ENCODE measurements around the gene TRDMT1. TPM values are rescaled to one million over a fixed set of nuclear protein-coding genes. Genes with fewer than 3 reads are reported as not detected.
"Not testable (repeated sequence)": the region's sequence is repeated elsewhere in the genome, so short reads cannot be mapped to it uniquely, and the experiment has no call there.

Gene TRDMT1
- total RNA-seq, 1 donor from 2014 or later, result 28.1 TPM

GRCh38 chr10:17141504-17142229, 59.8 kb downstream of the TRDMT1 start:
- DNase-seq (ENCODE audit: low spot score in 2 of 2), result no peak
- FAIRE-seq, result no peak

DNA sequence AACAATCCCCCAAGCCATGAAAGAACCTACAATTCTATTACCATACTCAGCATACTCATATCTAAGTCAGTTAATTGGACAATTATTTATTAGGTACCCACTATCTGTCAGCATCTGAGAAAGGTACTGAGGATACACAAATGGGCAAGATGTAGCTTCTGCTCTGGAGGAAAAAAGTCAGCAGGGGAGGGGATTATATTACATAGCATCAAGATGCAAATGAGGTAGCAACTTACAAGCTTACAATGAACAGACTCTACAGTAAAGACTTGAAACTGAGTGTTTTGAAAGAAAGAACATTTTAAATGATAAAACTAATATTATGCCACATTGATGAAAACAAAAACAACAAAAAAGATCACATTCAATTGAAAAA, 61.1 kb downstream of the TRDMT1 start:
- FAIRE-seq (no peak), DNase-seq (ENCODE audit: low spot score in 2 of 2) (no peak)

GRCh38 chr10:17138460-17139042, 62.9 kb downstream of the TRDMT1 start:
- FAIRE-seq (no peak), DNase-seq (ENCODE audit: low spot score in 2 of 2) (no peak)

GRCh38 chr10:17134737-17135260, 66.7 kb downstream of the TRDMT1 start:
- no peak for FAIRE-seq

GRCh38 chr10:17134282-17134681, 67.2 kb downstream of the TRDMT1 start:
- DNase-seq (ENCODE audit: low spot score in 2 of 2), result no peak
- FAIRE-seq, result no peak

More at GRCh38 chr10:17134737-17135260, 66.7 kb downstream of the TRDMT1 start:
- no peak for DNase-seq (ENCODE audit: low spot score in 2 of 2)

DNA sequence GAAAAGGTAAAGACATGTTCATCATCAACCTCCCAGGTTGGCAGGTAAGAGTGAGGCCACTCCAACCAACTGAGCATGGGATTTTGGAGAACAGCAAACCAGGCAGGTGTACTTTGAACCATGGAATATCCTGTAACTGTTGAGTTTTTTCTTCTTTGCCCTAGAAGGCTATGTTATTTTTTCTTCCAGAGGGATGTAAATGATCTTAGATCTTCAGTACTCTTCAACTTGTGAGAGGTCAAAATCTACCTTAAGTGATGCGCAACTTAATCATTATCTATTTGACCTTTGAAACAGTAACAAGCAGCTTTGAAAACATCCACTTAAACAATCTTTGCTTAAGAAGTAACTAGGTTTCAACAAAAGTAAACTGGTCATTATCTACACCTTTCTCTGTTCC, 71.7 kb downstream of the TRDMT1 start, which contains the start of gene CUBN:
Gene CUBN, minus strand, starts transcription at position 71 of the 400 bp plus-strand sequence. Its CDS starts 46 bp downstream, at position 25.
- DNase-seq (ENCODE audit: low spot score in 2 of 2), result no peak
- FAIRE-seq, result no peak

- no peak for FAIRE-seq
- DNase-seq (ENCODE audit: low spot score in 2 of 2), result no peak
Measured at GRCh38 chr10:17128261-17128660, 73.2 kb downstream of the TRDMT1 start.

GRCh38 chr10:17126327-17126726, 75.1 kb downstream of the TRDMT1 start:
- FAIRE-seq (no peak), DNase-seq (ENCODE audit: low spot score in 2 of 2) (no peak)

GRCh38 chr10:17125206-17125893, 76.1 kb downstream of the TRDMT1 start:
- FAIRE-seq (no peak), DNase-seq (ENCODE audit: low spot score in 2 of 2) (no peak)

DNA sequence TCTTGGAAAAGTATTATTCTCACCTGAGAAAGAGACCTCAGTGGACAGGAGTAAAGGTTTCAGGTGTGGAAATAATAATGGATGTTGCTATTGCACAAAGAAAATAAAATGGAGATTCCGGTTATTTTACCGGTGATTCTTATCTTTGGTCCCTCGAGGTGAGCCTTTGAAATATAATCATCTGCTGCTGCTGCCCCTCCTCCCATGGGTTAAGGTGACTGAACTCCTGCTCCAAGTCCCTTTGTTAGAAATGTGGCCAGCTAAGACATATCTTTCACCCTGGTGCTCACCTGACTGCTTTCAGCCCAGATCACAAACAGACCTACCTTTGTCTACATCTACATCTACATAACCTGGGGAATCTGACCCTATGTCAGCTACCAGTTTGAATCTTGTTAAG, 77.5 kb downstream of the TRDMT1 start:
- FAIRE-seq, result no peak
- no peak for DNase-seq (ENCODE audit: low spot score in 2 of 2)

GRCh38 chr10:17122726-17123661, 78.5 kb downstream of the TRDMT1 start:
- FAIRE-seq (no peak), DNase-seq (ENCODE audit: low spot score in 2 of 2) (no peak)

DNA sequence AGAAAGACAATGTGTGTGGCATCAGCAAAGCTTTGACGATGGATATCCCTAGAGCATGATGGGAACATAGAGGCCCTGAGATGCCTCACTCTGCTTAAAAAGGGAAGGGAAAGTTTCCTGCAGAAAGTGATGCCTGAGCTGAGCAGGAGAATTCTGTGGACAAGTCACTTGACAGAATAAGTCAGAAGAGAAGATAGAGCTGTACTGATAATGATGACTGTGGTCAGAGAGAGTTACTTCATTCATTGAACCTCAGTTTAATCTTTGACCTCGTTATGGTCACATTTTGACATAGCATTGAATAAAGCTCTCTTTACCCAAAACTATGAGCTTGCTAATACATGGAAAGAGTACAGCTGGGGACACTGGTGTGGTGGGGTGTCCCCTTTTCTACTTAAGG, 79.4 kb downstream of the TRDMT1 start:
- no peak for DNase-seq (ENCODE audit: low spot score in 2 of 2)
- FAIRE-seq, result no peak

DNA sequence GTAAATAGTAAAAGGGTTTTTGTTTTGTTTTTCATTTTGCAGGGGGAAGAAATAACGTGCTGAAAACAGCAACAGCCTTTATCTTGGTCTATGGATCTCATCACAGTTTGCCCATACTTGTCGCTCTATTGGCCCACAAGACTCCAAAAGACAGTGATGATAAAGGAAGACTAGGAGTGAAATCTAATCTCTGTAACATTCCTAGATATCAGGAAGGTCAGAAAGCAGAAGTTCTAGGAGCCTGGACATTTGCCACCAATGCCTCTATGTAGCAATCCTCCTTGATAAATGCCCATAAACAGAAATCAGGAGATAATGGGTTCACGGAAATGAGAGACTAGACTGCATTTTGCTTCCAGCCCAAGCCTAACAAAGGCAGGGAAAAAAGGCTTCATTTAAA, 80.8 kb downstream of the TRDMT1 start:
- FAIRE-seq, result no peak
- no peak for DNase-seq (ENCODE audit: low spot score in 2 of 2)

- FAIRE-seq (no peak), DNase-seq (ENCODE audit: low spot score in 2 of 2) (no peak)
Measured at GRCh38 chr10:17119845-17120244, 81.6 kb downstream of the TRDMT1 start.

DNA sequence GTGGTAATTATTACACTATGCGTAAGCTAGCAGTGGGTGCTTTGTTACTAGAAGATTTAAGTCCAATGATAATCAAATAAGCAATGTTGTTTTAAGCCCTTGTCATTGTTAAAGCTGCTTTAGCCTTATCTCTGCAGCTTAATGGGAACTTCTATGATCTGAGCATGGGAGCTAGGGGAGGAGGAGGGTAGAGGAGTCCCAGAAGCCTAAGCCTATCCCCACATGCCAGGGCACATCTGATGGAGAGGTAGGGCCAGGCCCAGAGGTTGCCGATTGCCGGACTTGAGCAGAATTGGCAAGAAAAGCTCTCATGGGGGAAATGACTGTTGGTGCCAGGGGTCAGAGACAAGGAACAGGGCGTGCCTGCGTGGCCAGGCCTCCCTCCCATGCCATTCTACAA, 85.3 kb downstream of the TRDMT1 start:
- no peak for DNase-seq (ENCODE audit: low spot score in 2 of 2)
- FAIRE-seq, result no peak

GRCh38 chr10:17115683-17116082, 85.8 kb downstream of the TRDMT1 start:
- FAIRE-seq (no peak), DNase-seq (ENCODE audit: low spot score in 2 of 2) (no peak)

- DNase-seq (ENCODE audit: low spot score in 2 of 2); FAIRE-seq: not testable (repeated sequence)
Measured at GRCh38 chr10:17114878-17115444, 86.5 kb downstream of the TRDMT1 start.

DNA sequence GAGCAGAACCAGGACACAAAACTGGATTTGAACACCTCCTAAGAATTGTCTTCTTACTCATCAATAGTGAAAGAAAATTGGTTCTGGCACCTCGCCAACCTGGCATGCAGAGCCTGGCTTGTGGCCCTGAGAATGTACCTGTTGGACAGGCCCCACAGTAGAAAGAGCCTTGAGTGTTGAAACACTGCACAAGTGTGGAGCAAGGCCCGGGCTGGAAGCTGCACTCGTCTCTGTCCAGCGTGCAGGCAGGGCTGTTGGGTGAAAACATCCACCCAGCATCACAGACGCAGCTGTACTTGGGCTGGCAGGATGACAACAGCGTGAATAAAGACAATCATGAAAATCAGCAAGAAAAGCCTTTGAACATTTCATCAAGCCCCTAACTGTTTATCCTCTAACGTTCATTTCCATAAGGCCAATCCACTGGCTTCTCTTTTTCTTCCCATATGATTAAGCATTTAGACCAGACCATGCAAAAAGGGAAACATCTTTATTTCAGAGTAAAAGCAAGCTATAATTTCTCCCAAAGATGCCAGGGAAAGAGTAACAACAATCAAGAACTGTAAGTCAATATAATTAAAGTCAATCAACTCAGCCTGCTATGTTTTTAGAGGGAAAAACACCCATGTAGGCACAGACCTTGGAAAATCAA, 87.5 kb downstream of the TRDMT1 start:
- DNase-seq (ENCODE audit: low spot score in 2 of 2), result no peak
- no peak for FAIRE-seq

DNA sequence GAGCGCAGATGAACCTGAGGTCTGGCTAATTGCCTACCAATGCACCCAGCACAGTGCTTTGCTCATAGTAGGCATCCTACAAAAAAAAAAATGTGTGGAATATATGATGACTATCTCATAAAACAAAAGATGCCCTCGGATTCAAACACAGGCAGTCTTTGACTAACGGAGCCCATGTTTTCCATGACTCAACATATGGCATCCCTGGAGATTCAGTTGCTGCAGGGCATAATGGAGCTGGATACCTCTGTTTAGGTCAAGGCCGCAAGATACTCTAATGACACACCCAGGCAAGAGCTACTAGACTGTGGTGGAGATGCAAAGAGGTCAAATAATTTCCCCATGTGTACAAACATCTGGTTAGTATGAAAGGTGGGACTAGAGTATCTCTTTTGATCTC, 88.1 kb downstream of the TRDMT1 start:
- DNase-seq (ENCODE audit: low spot score in 2 of 2) (no peak), FAIRE-seq (no peak)

All from frontal cortex (tissue), 4 donors.